Breast epithelium (tissue), 4 donors: ENCODE data around the gene FAF1. TPM values are rescaled to one million over a fixed set of nuclear protein-coding genes. Genes with fewer than 3 reads are reported as not detected.
A peak's percentile ranks its signal among the peaks of the same experiment; 100 is the strongest.
"Not testable (repeated sequence)": the region's sequence is repeated elsewhere in the genome, so short reads cannot be mapped to it uniquely, and the experiment has no call there.

Source experiments
- DNase-seq, 2 donors: peaks; one replicate each; pipeline ENCODE4 v3.0.0-alpha.2; 2019; ENCODE audit warnings: low spot score in 2 of 2
- H3K27ac ChIP-seq, 2 donors: fragments of 200-600 bp; sonication (generic) in 1 of 2; one replicate each; pipeline ENCODE4 v1.5.1; 2016 to 2019; ENCODE audit warnings: mild to moderate bottlenecking in 1 of 2
- H3K27me3 ChIP-seq, 2 donors: fragments of 200-600 bp; sonication (generic) in 1 of 2; one replicate each; pipeline versions ENCODE4 v1.5.1 to v1.6.0; 2017 to 2019; ENCODE audit warnings: control low read depth in 1 of 2, mild to moderate bottlenecking in 1 of 2
- H3K36me3 ChIP-seq: fragments of 200-600 bp; one replicate; pipeline ENCODE4 v1.5.1; 2019
- H3K4me1 ChIP-seq, 2 donors: fragments of 200-600 bp; sonication (generic); one replicate each; pipeline ENCODE4 v1.5.1; 2016 to 2019; ENCODE audit warnings: control low read depth in 1 of 2
- H3K4me3 ChIP-seq, 3 donors: fragments of 200-600 bp; sonication (generic); 1 replicate in 2 of 3; 2 replicates in 1 of 3; pipeline ENCODE4 v1.5.1; 2016 to 2019; ENCODE audit warnings: mild to moderate bottlenecking in 3 of 3, moderate library complexity in 2 of 3
- H3K9me3 ChIP-seq, 2 donors: fragments of 200-600 bp; sonication (generic) in 1 of 2; one replicate each; pipeline ENCODE4 v1.5.1; 2016 to 2019; ENCODE audit warnings: control low read depth in 1 of 2
- CTCF ChIP-seq, 3 donors: fragments of 450-650 bp; IDR thresholded peaks; one replicate each; pipeline ENCODE4 v1.5.1; 2016 to 2017; ENCODE audit warnings: antibody characterized with exemption in 3 of 3, mild to moderate bottlenecking in 3 of 3, moderate library complexity in 3 of 3
- POLR2A ChIP-seq: fragments of 450-650 bp; IDR thresholded peaks from one replicate; pipeline ENCODE4 v1.6.1; 2016; ENCODE audit warnings: antibody characterized with exemption, mild to moderate bottlenecking, moderate library complexity
- POLR2AphosphoS5 ChIP-seq, 3 donors: sonication (generic); formaldehyde crosslinking; IDR thresholded peaks; one replicate each; pipeline ENCODE4 v1.6.1; 2017; ENCODE audit warnings: antibody characterized with exemption in 3 of 3
- intact Hi-C: fragments of 100-400 bp; cut with DNase I; formaldehyde crosslinking; loops from one replicate; pipeline ENCODE4 v1.15.1; 2023; ENCODE audit warnings: low total_unique reads
- total RNA-seq, 3 donors: library from RNA; depleted of rRNA; stranded (reverse); fragments of >200 nt; gene quantifications; one replicate each; pipeline ENCODE4 v1.1.0, GENCODE V29; 2016

Gene FAF1
- total RNA-seq, 3 donors from 2014 or later = 34.9 to 58.2 (median 42.0) TPM

- Histone ChIP-seq H3K4me3 (no peak overlapping the region), H3K36me3 (no peaks in the 10 kb centered on the region), H3K27me3 (no peaks in the 10 kb centered on the region), H3K27ac (no peak overlapping the region), H3K9me3 (no peaks in the 10 kb centered on the region), H3K4me1 (no peaks in the 10 kb centered on the region)
- intact Hi-C loops = no loop called here
- DNase-seq = no peak
- TF ChIP-seq POLR2AphosphoS5 (IDR thresholded peaks at IDR 0.05) (no peak), CTCF (IDR thresholded peaks at IDR 0.05) (peak; percentile 56 to 66 (median 60)), POLR2A (no peak)
These were observed 185.2 kb downstream of the FAF1 start for GRCh38 chr1:50774759-50775351.

GRCh38 chr1:50766688-50767087, 193.4 kb downstream of the FAF1 start:
- Histone ChIP-seq H3K36me3 (no peaks in the 10 kb centered on the region), H3K4me3 (no peak overlapping the region), H3K27ac (no peak overlapping the region), H3K9me3 (no peaks in the 10 kb centered on the region), H3K4me1 (no peaks in the 10 kb centered on the region), H3K27me3 (no peaks in the 10 kb centered on the region)
- TF ChIP-seq CTCF (IDR thresholded peaks at IDR 0.05) (no peak), POLR2AphosphoS5 (IDR thresholded peaks at IDR 0.05) (no peak), POLR2A (no peak)
- intact Hi-C loops = no loop called here
- DNase-seq = no peak

- H3K27me3 ChIP-seq, H3K4me1 ChIP-seq, H3K27ac ChIP-seq, DNase-seq, intact Hi-C loops, H3K9me3 ChIP-seq, H3K36me3 ChIP-seq, H3K4me3 ChIP-seq: not testable (repeated sequence)
These were observed 203.5 kb downstream of the FAF1 start for GRCh38 chr1:50756543-50756942.

GRCh38 chr1:50754764-50755163, 205.3 kb downstream of the FAF1 start:
- H3K9me3 ChIP-seq, H3K27ac ChIP-seq, H3K27me3 ChIP-seq, H3K4me1 ChIP-seq, H3K4me3 ChIP-seq, intact Hi-C loops, DNase-seq, H3K36me3 ChIP-seq: not testable (repeated sequence)

- Histone ChIP-seq H3K4me1 (no peaks in the 10 kb centered on the region), H3K27ac (peak overlapping the region; percentile 12 to 25), H3K4me3 (no peak overlapping the region), H3K27me3 (no peaks in the 10 kb centered on the region), H3K9me3 (no peaks in the 10 kb centered on the region), H3K36me3 (no peaks in the 10 kb centered on the region)
- no peak for DNase-seq
- intact Hi-C loops = no loop called here
- TF ChIP-seq CTCF (IDR thresholded peaks at IDR 0.05) (no peak), POLR2A (no peak), POLR2AphosphoS5 (IDR thresholded peaks at IDR 0.05) (no peak)
These were observed 209.9 kb downstream of the FAF1 start for GRCh38 chr1:50750021-50750619.

- intact Hi-C loops = no loop called here
- H3K4me3 ChIP-seq = no peak overlapping the region
- no peaks in the 10 kb centered on the region for H3K4me1 ChIP-seq
- H3K27me3 ChIP-seq = no peaks in the 10 kb centered on the region
- H3K27ac ChIP-seq = peak overlapping the region; percentile 33 to 55
- no peak for DNase-seq
- TF ChIP-seq CTCF (IDR thresholded peaks at IDR 0.05) (no peak), POLR2AphosphoS5 (IDR thresholded peaks at IDR 0.05) (no peak), POLR2A (no peak)
- H3K9me3 ChIP-seq = no peaks in the 10 kb centered on the region
- no peaks in the 10 kb centered on the region for H3K36me3 ChIP-seq
These were observed 212.7 kb downstream of the FAF1 start for GRCh38 chr1:50747394-50747793.
